GM23338 (cell line): ENCODE data around the gene SPINT1.

Experiments
- CREB1 ChIP-seq: fragments of 250-450 bp; sonication (Bioruptor Pico); IDR thresholded peaks from 2 replicates; pipeline ENCODE4 v1.5.0; 2020; ENCODE audit warnings: low read depth, mild to moderate bottlenecking, moderate library complexity
- CTCF ChIP-seq, 2 experiments: fragments of 200-600 bp in 1 of 2; sonication (generic) in 1 of 2; conservative IDR thresholded peaks; 2 replicates each; pipeline versions ENCODE4 v1.5.1 to v1.6.1; 2016 to 2017; ENCODE audit warnings: antibody characterized with exemption in 2 of 2, low read depth in 2 of 2, mild to moderate bottlenecking in 2 of 2, moderate library complexity in 1 of 2
- ETS1 ChIP-seq: IDR thresholded peaks from 2 replicates; pipeline ENCODE4 v1.6.1; 2016; ENCODE audit warnings: antibody characterized with exemption
- EZH2 ChIP-seq: fragments of 200-600 bp; sonication (generic); IDR thresholded peaks from one replicate; pipeline ENCODE4 v1.8.0; 2017; ENCODE audit warnings: antibody characterized with exemption, mild to moderate bottlenecking, low read depth; ENCODE audit not compliant: unreplicated experiment
- EZH2phosphoT487 ChIP-seq: fragments of 200-600 bp; sonication (generic); IDR thresholded peaks from one replicate; pipeline ENCODE4 v1.8.1; 2018; ENCODE audit warnings: antibody characterized with exemption; ENCODE audit not compliant: unreplicated experiment
- JUNB ChIP-seq: IDR thresholded peaks from one replicate; pipeline ENCODE4 v1.6.1; 2016; ENCODE audit warnings: antibody characterized with exemption; ENCODE audit not compliant: unreplicated experiment
- NANOG ChIP-seq: IDR thresholded peaks from 2 replicates; pipeline ENCODE4 v1.6.1; 2016; ENCODE audit warnings: antibody characterized with exemption, borderline replicate concordance
- POLR2AphosphoS5 ChIP-seq: IDR thresholded peaks from 2 replicates; pipeline ENCODE4 v1.6.1; 2016; ENCODE audit warnings: antibody characterized with exemption, low read depth
- REST ChIP-seq: IDR thresholded peaks from one replicate; pipeline ENCODE4 v1.6.1; 2018; ENCODE audit warnings: antibody characterized with exemption; ENCODE audit not compliant: unreplicated experiment
- STAT1 ChIP-seq: IDR thresholded peaks from one replicate; pipeline ENCODE4 v1.6.1; 2016; ENCODE audit warnings: antibody characterized with exemption; ENCODE audit not compliant: unreplicated experiment
- ZNF114 ChIP-seq: fragments of 250-450 bp; sonication (Bioruptor Pico); IDR thresholded peaks from 2 replicates; pipeline ENCODE4 v1.5.0; 2020; ENCODE audit warnings: mild to moderate bottlenecking, moderate library complexity
- ZNF331 ChIP-seq: fragments of 250-450 bp; sonication (Bioruptor Pico); IDR thresholded peaks from 2 replicates; pipeline ENCODE4 v1.5.0; 2020; ENCODE audit warnings: low read depth, mild to moderate bottlenecking, moderate library complexity

GRCh38 chr15:40829115-40829514 lies 14.7 kb upstream of the SPINT1 start:
- TF ChIP-seq CTCF (conservative IDR thresholded peaks at IDR 0.05; ENCODE audit: low read depth in 2 of 2) (no peak), EZH2phosphoT487 (no peak), POLR2AphosphoS5 (no peak), REST (no peak), ZNF114 (CRISPR knock-in tag) (no peak), CREB1 (CRISPR knock-in tag) (no peak), EZH2 (no peak), NANOG (no peak), ETS1 (no peak), JUNB (no peak), STAT1 (no peak), ZNF331 (CRISPR knock-in tag) (no peak)
